Measurements from ENCODE around the gene CHST4.
A peak's percentile ranks its signal among the peaks of the same experiment; 100 is the strongest.
"Not testable (repeated sequence)": the region's sequence is repeated elsewhere in the genome, so short reads cannot be mapped to it uniquely, and the experiment has no call there.

The CHST4 gene

DNA sequence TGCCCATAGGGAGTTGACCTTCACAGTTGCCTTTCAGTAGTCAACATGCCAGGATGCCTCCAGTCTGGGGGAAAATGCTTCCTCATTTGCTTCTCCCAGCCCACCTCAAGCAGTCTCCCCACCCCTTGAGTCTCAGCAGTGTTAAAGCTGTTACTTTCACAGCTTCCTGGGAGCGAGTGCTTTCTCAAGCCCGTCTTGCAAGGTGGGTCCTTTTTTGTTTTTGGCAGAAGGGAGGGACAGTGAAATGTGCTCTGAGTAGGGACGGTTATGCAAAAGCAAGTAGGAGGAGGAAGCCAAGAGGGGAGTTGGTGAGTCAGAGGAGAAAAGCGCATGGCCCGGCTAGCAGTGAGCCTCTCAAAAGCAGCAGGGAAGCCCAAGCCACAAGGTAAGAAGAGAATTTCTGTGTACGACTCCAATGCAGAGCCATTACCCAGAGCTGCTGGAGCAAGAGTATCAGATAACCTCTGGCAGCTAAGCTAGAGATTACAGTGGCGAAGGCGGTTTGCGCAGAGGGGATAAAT is at the start of gene CHST4:
TSS of gene CHST4 (plus strand) at position 316 of the 521 bp plus-strand sequence. CDS start 10,252 bp downstream, outside the sequence.
- peak; percentile 42 for DNase-seq

DNA sequence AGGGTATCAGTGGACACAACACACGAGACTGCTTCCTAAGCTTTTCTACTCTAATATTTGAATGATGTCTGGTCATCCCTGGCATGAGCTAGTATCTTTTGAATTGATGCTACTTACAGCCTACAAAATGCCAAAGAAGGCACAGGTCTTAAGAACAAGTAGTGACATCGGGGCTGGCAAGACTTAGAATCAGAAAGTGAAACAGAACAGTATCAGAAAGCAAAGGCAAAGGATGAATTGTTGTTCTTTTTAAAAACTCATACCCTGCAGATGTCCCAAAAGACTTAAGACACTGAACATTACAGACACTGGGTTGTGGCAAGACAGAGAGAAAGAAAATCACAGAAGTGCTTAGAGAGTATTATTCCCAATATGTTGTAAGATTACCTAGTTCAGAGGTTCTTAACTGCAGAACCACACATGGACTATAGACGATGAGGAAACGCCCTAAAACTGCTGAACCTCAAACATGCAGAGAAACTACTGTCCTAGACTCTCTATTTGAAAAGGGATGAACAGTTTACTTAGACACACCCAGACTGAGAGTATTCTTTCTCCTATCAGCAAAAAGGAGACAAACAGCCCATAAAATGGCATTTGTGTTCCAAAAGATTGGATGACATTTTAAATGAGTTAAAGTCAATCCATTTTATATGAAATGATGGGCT is 49.6 kb upstream of the CHST4 start:
- DNase-seq = no peak

DNA sequence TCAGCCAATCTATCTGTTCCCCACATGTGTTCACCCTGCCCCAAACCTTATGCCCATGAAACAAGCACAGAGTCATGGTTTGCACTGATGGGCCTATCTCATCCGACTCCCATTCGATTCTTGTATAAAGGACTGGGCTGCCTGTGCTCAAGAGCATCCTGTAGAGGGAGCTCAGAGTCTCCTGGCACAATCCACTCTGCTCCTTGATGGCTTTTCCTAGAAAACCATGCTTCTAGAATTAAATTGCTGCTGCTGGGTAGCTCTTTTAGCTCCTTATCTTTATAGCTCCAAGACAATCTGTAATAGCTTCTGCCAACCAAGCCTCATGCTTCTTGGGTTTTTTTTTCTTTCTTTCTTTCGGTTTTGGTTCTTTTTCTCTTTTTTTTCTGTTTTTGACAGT is 46.8 kb upstream of the CHST4 start:
- no peak for DNase-seq

DNA sequence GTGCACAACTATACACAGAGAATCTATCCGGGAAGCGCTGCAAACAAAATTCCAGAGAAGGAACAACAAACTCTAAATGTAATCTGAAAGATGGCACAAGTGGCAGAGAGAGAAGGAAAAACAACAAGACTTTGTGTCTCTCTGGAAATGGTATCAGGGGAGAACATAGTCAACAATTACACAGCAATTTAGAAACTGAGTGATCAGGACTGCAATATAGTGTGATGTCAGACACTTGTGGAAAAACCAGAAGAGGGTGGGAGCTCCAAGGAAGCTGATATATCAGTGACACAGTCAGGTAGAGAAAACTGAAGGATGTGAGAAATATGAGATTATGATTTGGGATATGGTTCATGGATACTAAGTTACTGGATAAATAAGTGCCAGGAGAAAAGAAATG is 45.3 kb upstream of the CHST4 start:
- no peak for DNase-seq

DNA sequence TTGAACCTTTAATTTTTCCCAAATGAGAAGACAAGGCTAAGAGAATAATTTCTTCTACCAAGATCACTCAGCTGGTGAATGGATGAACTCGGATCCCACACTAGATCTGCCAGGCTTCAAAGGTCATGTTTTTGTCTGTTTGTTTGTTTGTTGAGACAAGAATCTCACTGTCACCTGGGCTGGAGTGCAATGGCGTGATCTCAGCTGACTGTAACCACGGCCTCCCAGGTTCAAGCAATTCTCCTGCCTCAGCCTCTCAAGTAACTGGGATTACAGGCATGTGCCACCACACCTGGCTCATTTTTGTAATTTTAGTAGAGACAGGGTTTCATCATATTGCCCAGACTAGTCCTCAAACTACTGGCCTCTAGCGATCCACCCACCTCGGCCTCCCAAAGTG is 43.7 kb upstream of the CHST4 start:
- DNase-seq = no peak

DNA sequence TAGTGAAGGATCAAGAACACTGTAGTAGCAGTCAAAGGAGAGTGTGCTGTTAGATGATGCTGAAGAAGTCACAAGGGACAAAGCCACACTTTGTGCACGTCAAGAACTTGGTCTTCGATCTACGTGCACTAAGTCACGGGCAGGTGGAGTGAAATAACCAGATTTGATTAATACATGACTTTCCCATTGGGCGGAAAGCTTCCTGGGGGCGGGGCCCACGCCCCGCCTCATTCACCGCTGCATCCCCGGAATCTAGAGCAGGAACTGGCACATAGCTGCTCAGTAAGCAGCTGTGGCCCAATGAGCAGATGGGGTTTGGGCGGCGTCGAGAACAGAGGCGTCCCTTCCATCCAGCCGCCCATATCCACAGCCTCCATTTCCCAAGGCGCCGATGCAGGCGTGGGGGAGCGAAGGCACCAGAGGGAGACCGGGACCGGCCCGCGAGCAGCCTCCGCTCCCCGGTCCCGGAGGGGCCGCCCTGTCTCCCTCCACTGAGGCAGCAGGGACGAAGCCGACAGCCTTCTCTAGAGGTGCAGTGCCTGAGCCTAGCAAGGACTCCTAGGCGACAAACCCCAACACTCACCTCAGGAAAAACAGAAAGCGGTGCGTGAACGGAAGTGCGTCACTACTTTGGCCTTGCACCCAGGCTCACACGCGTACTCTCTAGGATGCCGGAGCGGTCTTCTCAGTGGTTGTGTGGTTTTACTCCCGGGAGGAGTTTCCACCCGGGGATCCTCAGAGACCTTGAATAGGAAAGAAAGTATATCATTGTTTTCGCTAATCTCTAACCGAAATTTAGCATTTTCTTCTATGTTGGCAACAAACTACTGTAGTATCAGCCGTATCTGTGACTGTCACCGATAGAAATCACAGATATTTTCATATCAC is 42.0 kb upstream of the CHST4 start:
- DNase-seq = peak; percentile 76

DNA sequence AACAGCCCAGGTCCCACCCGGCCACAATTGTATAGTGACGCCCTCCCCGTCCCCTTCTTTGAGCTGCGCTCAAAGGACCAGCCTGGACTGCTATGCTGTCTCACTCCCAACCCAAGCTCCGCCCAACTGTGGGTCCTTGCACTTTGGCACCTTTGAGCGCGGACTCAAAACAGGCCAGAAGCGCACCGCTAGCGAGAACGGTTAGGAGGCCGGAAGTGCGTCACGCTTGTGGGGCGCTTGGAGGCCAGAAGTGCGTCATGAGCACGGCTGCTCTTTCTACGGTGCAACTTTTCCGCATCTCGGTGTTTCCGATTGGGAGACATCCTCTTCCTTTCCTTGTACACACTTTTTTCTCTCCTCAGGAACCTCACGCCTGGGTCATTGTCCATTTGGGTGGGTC is 37.1 kb upstream of the CHST4 start, which contains the start of gene ZNF19:
TSS of gene ZNF19 (minus strand) at position 203 of the 400 bp plus-strand sequence. CDS start 7,210 bp downstream, outside the sequence.
- no peak for DNase-seq

DNA sequence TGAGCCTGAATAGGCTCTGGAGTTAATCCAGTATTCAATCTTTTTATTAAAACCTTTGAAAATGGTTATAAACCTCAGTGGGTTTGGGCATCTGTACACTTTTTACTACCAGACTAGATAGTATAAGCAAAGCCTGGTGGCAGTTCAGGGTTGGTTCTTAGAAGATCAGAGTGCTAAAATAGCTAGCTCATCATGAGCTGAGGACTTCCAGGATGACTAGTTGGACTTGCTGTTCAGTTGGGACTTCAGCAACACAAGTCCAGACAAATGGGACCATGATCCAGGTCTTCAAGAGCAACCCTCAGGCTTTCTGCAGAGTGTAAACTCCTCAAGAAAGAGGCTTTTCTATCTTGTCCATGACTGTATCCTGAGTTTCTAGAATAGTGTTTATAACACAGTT is 35.9 kb upstream of the CHST4 start:
- no peak for DNase-seq

DNA sequence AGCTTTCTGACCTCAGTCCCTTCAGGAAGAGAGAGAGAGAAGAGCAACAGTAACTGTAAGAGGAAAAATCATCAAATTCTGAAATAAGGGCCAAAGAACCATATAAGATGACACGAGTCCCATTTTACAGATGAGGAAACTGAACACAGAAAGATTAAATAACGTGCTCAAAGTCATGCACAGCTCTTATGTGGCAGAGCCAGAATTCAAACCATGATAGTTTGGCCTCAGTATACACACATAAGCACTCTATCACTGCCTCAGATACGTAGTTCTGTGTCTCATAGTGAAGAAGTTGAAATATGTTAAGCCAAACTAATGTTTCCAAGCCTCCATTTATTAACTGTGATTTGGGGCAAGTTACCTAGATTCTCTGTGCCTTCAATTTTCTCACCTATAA is 35.2 kb upstream of the CHST4 start:
- no peak for DNase-seq

DNA sequence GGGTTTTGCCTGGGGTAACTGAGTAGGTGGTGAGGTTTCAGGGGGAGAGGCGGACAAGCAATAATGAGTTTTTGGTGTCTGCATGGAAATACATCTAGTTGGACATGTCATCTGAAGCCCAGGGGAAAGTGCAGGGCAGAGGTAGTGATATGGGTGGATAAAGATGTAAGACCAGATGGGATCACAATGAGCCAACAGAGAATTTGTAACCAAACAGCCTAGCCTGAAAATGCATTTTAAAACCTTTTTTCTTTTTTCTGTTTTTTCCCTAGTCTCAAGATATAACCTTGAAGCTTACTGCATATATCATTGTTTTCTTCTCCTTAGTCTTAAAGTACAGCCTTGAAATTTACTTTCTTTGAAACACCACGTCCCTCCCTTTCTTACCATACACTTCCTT is 33.4 kb upstream of the CHST4 start:
- DNase-seq = no peak

DNA sequence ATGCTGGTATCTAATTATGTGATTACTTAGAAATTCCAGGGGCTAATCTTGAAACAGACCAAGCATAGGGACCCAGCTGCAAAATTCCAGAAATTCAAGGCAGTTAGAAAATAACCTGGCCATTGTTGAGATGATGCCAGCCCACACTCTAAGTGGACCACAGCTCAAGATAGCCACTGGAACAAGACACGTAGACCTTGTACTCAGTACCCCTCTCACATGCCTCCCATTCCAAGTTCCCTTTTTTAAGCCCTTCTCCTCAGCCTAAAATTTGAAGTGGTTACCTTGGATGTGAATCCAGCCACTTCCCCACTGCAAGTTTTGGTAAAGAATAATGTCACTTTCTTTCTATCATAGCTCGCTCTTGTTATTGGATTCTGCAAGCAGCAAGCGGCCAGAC is 33.0 kb upstream of the CHST4 start:
- DNase-seq = no peak

DNA sequence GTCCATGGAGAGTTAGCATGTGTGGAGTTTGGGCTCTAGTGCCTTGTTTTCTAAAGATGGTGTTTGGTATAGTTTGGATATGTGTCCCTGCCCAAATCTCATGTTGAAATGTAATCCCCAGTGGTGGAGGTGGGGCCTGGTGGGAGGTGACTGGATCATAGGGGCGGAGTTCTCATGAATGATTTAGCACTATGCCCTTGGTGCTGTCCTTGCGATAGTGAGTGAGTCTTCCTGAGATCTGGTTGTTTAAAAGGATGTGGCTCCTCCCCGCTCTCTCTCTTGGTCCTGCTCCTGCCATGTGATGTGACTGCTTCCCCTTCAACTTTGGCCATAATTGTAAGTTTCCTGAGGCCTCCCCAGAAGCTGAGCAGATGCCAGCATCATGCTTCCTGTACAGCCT is 28.2 kb upstream of the CHST4 start:
- no peak for DNase-seq

DNA sequence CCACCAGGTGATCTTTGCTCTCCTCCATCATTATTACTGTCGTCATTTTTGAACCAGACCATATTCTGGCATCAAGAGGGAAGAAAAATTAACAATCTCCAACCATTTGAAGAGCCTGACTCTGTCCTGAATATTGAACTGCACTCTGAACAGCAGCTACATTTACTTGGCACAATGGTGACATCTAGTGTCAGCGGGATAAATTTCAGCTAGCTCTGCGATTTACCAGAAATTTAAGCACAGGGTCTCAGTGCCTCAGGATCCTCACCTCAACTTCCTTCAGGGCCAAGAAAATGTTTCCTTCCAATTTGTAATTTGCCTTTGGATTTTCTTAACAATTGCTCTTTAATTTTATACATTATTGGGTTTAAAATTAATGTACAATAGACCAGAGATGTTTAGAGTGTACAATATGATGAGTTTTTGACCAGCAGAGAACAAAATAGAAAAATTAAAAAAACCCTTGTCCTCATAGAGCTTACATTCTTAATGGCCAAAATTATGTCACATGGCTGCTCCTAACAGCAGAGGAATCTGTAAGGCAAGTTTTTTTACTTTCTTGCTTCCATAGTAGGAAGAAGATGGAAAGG is 26.4 kb upstream of the CHST4 start:
- DNase-seq = peak; percentile 29

DNA sequence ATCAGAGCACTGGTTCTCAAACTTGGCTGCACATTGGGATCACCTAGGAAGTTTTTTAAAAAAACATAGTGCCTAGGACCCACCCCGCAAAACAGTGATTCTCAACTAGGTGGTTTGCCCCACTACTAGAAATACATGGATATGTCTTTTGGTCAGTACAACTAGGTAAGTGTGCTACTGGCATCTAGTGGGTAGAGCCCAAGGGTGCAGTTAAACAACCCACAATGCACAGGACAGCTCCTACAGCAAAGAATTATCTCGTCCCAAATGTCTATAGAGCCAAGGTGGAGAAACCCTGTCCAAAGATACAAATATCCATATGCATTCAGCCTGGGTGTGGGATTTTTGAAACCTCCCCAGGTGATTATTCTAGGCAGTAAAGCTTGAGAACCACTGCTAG is 25.3 kb upstream of the CHST4 start:
- no peak for DNase-seq

DNA sequence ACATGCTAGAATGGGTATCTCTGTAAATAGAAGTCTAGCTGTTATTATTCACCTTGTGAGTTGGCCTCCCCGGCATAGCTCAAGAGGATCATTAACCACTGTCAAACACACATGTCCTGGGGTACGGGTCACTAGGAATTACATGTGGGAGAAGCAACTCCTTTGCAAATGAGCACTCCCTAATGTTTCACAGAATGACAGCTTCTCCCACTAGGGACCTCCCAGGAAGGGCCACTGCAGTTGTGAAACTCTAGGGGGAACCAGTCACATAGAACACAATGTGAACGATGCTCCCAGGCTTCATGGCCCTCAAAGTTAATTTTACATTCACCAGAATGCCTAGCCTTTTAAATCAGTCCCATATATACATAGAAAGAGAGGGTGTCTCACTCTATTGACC is 24.7 kb upstream of the CHST4 start:
- no peak for DNase-seq

DNA sequence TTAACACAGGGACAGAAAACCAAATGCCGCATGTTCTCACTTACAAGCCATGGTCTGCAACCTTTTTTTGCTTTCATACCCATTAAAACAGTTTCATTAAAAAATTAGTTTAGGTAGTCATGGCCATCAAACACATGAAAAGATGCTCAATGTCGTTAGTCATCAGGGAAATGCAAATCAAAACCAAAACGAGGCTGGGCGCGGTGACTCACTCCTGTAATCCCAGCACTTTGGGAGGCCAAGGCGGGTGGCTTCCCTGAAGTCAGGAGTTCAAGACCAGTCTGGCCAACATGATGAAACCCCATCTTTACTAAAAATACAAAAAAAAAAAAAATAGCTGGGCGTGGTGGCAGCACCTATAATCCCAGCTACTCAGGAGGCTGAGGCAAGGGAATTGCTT is 22.2 kb upstream of the CHST4 start:
- not testable (repeated sequence) for DNase-seq

DNA sequence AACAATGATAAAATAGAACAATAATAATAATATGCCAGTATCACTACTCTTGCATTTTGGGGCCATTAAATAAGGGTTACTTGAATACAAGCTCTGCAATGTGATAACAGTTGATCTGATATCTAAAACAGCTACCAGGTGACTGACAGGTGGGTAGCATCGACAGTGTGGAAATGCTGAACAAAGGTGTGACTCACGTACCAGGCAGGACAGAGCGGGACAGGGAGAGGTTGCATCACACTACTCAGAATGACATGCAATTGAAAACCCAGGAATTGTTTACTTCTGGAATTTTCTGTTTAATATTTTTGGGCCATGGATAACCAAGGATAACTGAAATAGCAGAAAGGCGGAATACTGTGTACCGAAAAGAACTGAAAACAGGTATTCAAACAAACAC is 21.3 kb upstream of the CHST4 start:
- no peak for DNase-seq

DNA sequence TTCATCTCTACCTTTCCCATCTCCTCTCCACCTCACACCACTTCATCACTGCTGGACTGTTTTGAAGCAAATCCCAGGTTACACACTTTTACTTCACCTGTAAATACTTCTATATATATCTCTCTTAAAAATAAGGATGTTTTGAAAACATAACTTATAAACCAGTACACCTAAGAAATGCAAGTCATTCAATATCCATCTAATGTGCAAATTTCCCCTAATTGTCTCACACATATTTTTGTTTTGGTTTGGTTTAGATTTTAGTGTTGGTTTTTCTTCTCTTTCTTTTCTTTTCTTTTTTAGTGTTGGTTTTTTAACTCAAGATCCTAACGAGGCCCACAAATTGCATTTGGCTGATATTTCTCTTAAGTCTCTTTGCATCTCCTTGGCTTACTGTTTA is 19.2 kb upstream of the CHST4 start:
- DNase-seq = no peak

DNA sequence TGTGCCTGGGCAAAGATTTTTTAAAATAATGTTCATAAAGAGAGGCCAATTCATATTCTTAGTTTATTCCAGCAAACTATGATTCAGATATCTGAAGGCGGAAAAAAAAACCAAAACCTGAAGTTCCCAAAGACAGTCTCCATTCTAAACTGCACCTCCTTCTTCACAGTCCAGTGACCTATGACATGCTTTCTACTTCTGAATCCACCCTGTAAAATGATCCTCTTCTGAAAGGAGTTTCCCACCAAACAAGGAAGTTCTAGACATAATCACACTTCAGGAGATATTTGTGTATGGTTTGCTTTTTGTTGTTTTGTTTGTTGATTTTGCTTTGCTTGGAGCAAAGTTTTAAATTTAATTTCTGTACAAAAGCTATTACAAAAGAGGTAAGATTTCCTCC is 12.9 kb upstream of the CHST4 start:
- no peak for DNase-seq

DNA sequence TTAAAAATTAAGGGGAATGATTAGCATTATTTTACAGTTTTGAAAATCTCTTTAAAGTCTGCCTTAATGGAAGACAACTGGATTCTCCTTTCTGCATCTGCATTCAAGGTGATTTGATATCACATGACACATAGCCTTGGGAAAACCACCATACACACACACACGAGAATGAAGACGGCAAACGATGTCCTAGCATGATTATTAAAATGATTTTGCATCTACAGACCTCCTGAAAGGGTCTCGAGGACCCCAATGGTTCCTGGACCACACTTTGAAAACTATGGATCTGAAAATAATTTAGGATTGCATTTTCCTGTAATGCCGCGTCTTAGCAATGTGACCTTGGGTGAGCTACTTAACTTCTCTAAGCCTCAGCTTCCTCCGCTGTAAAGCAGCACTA is 11.8 kb upstream of the CHST4 start:
- DNase-seq = no peak

DNA sequence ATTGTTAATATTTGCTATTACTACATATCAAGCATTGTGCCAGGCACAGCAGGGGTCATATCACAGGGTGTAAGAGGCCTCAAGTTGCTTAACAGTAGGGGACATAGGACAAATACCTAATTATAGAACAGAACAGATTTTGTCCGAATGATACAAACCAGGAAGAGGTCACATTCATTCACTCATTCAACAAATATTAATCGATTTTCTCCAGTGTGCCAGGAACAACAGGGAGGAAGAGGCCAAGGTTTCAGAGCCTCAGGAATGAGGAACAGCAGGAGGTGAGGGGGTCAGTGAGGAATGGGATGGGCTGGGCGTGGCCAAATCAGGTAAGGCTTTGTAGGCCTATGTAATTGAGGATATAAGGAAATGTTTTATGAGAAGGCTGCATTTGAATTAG is 11.2 kb upstream of the CHST4 start:
- no peak for DNase-seq

DNA sequence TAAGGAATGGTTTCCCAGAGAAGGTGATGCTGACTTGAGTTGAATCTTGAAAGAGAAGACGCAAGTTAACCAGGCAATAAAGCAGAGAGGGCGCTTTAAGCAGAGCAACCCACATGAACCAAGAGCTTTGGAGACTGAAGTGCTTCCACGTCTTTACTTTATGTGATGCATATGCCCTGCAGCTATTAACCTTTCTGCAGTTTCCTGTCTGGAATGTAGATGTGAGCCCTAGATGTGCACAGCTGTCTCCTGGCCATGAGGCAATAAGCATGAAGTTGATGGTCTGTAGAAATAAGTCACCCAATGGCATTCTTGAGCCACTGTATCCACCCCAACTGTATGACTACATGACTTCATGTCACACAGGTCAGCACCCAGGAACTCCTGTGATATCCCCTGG is 5.7 kb upstream of the CHST4 start:
- DNase-seq = no peak
